Lung (tissue), 12 donors: Measurements from ENCODE around the gene RO60. TPM values are rescaled to one million over a fixed set of nuclear protein-coding genes. Genes with fewer than 3 reads are reported as not detected.

Experiments
- ATAC-seq: fragments of 200-7000 bp; cut with Tn5 transposase; one replicate; pipeline ENCODE4 v1.9.1; 2020; ENCODE audit warnings: moderate number of reproducible peaks; ENCODE audit not compliant: insufficient read depth, low FRiP score
- DNase-seq, 3 donors: peaks; one replicate each; pipeline ENCODE4 v3.0.0-alpha.2; 2013 to 2017
- H3K27ac ChIP-seq, 2 donors: one replicate each; pipeline ENCODE4 v1.5.1; 2013; ENCODE audit warnings: mild to moderate bottlenecking in 2 of 2, moderate library complexity in 2 of 2, control low read depth in 1 of 2, inconsistent platforms in 1 of 2, low read depth in 1 of 2, low read length in 1 of 2
- H3K27me3 ChIP-seq, 3 donors: one replicate each; pipeline ENCODE4 v1.5.1; 2013; ENCODE audit warnings: low read length in 2 of 3; ENCODE audit not compliant: control insufficient read depth in 3 of 3, insufficient read depth in 3 of 3
- H3K36me3 ChIP-seq, 4 donors: one replicate each; pipeline ENCODE4 v1.5.1; 2013; ENCODE audit warnings: low read length in 4 of 4, mild to moderate bottlenecking in 1 of 4, moderate library complexity in 1 of 4; ENCODE audit not compliant: control insufficient read depth in 4 of 4, insufficient read depth in 4 of 4
- H3K4me1 ChIP-seq, 5 donors: one replicate each; pipeline ENCODE4 v1.5.1; 2013; ENCODE audit warnings: low read length in 5 of 5, mild to moderate bottlenecking in 2 of 5, moderate library complexity in 1 of 5; ENCODE audit not compliant: control insufficient read depth in 5 of 5, insufficient read depth in 5 of 5
- H3K4me3 ChIP-seq: one replicate; pipeline ENCODE4 v1.5.1; 2013; ENCODE audit warnings: mild to moderate bottlenecking, control low read depth, moderate library complexity
- H3K9ac ChIP-seq, 2 donors: one replicate each; pipeline ENCODE4 v1.5.1; 2013; ENCODE audit warnings: low read length in 2 of 2, control low read depth in 1 of 2; ENCODE audit not compliant: insufficient read depth in 1 of 2
- H3K9me3 ChIP-seq, 4 donors: one replicate each; pipeline ENCODE4 v1.5.1; 2013; ENCODE audit warnings: low read length in 3 of 4, mild to moderate bottlenecking in 1 of 4, moderate library complexity in 1 of 4; ENCODE audit not compliant: control insufficient read depth in 4 of 4, insufficient read depth in 3 of 4
- WGBS, 2 donors: extraction: QIAGEN DNeasy Blood & Tissue Kit; methylation state at CpG; one replicate each; pipeline ENCODE4 v1.1.7; 2013; 5-methylcytosine and 5-hydroxymethylcytosine counted together
- polyA plus RNA-seq, 2 donors: library from polyadenylated mRNA; stranded (reverse); fragments of 200-250 nt; gene quantifications; one replicate each; pipeline ENCODE4 v1.2.1, GENCODE V29; 2013
- total RNA-seq, 2 donors: library from RNA; depleted of rRNA in 1 of 2; stranded (reverse); fragments of >200 nt in 1 of 2; gene quantifications; one replicate each; pipeline ENCODE4 v1.2.1, GENCODE V29; 2014 to 2021
- TF ChIP-seq, protein P1 (sequence below): IDR thresholded peaks from 2 replicates; pipeline ENCODE4 v1.5.1; 2012; ENCODE audit warnings: mild to moderate bottlenecking; ENCODE audit errors: control extremely low read depth, extremely low read depth
- donor health status: control.
- donor health status: control.
- donor health status: Bipolar disorder and iron deficiency.
- donor health status: healthy.
- donor health status: DM: yes; HTN: yes; CAD: no.

The RO60 gene
- total and polyA plus RNA-seq, 4 donors = 6.3 to 147 (median 30.5) TPM

DNA sequence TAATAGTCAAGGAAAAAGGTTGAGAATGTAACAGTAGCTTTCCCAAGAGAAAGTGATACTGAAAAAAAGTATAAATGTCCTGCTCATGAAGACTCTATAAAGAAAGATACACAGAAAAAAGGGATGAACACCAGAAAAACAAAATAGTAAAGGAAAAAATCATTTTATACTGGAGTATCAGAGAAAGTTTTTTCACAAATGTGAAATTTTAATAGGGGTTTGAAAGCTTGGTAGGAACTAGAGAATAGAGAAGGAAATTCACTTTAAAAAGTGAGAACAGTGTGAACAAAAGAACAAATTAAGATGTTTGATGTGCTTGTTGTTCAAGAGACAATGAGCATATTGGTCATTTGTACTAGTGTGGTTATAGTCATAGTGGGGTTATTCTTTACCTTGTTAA lies 25.8 kb upstream of the RO60 start:
- DNase-seq = no peak

DNA sequence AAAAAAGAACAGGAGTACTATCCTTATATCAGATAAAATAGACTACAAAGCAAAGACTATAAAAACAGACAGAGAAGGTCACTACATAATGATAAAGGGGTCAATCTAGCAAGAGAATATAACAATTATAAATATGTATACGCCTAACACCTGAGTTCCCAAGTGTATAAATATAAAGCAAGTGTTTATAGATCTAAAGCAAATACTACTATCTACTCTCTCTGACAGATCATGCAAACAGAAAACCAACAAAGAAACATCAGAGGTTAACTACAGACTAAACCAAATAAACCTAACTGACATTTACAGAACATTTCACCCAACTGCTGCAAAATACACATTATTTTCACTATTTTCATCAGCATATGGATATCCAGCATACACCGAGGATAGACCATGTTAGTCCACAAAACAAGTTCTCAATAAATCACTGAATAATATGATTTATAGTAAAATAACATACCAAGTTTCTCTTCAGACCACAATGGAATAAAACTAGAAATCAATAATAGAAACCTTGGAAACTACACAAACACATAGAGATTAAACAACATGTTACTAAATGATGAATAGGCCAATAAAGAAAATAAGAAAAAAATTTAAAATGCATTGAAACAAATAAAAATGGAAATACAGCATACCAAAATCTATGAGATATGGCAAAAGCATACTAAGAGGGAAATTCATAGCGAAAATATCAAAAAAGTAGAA lies 22.9 kb upstream of the RO60 start:
- DNase-seq (no peak), ATAC-seq (no peak)
- Histone ChIP-seq H3K4me1 (no peaks in the 10 kb centered on the region), H3K27me3 (no peaks in the 10 kb centered on the region), H3K4me3 (no peak overlapping the region), H3K9me3 (no peaks in the 10 kb centered on the region), H3K9ac (no peak overlapping the region), H3K27ac (no peak overlapping the region), H3K36me3 (peaks cover 0 to 3% (median 0%) of the 10 kb centered on the region in 4 donors)
- WGBS, 2 donors = 95% methylated on average over 3 of the region's 3 CpGs
- TF ChIP-seq, protein P1, sequence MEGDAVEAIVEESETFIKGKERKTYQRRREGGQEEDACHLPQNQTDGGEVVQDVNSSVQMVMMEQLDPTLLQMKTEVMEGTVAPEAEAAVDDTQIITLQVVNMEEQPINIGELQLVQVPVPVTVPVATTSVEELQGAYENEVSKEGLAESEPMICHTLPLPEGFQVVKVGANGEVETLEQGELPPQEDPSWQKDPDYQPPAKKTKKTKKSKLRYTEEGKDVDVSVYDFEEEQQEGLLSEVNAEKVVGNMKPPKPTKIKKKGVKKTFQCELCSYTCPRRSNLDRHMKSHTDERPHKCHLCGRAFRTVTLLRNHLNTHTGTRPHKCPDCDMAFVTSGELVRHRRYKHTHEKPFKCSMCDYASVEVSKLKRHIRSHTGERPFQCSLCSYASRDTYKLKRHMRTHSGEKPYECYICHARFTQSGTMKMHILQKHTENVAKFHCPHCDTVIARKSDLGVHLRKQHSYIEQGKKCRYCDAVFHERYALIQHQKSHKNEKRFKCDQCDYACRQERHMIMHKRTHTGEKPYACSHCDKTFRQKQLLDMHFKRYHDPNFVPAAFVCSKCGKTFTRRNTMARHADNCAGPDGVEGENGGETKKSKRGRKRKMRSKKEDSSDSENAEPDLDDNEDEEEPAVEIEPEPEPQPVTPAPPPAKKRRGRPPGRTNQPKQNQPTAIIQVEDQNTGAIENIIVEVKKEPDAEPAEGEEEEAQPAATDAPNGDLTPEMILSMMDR = no peak

More for the DNA sequence above, 25.8 kb upstream of the RO60 start:
- Histone ChIP-seq H3K4me3 (no peak overlapping the region), H3K9ac (no peak overlapping the region), H3K36me3 (peaks cover 0 to 3% (median 0%) of the 10 kb centered on the region in 4 donors), H3K27ac (no peak overlapping the region), H3K4me1 (no peaks in the 10 kb centered on the region), H3K9me3 (no peaks in the 10 kb centered on the region), H3K27me3 (no peaks in the 10 kb centered on the region)
- TF ChIP-seq, protein P1 = no peak
- ATAC-seq = no peak

DNA sequence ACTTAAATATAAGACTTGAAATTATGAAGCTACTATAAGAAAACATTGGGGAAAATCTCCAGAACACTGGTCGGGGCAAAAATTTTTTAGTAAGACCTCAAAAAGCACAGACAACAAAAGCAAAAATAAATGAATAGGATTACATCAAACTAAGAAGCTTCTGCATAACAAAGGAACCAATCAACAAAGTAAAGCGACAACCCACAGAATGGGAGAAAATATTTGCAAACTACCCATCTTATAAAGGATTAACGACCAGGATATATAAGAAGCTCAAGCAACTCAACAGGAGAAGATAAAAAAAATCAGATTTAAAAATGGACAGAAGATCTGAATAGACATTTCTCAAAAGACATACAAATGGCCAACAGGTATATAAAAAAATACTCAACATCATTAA lies 19.4 kb upstream of the RO60 start:
- peaks cover 0 to 2% (median 0%) of the 10 kb centered on the region in 4 donors for H3K9me3 ChIP-seq
- no peak for ATAC-seq
- no peak for DNase-seq
- H3K4me1 ChIP-seq = peaks cover 0 to 6% (median 0%) of the 10 kb centered on the region in 5 donors
- H3K36me3 ChIP-seq = peaks cover 0 to 11% (median 5%) of the 10 kb centered on the region in 4 donors
- WGBS, 2 donors = 94 to 95% methylated on average over 3 of the region's 3 CpGs
- H3K4me3 ChIP-seq = no peak overlapping the region
- H3K27me3 ChIP-seq = no peaks in the 10 kb centered on the region
- TF ChIP-seq, protein P1 = no peak
- no peak overlapping the region for H3K27ac ChIP-seq
- H3K9ac ChIP-seq = no peak overlapping the region
